Measurements from ENCODE around the gene NIT1.
A peak's percentile ranks its signal among the peaks of the same experiment; 100 is the strongest.

Gene NIT1

GRCh38 chr1:161153682-161154337 is 35.9 kb downstream of the NIT1 start, which contains the start of gene UFC1:
Gene UFC1, plus strand, starts transcription at chr1:161153978. Its CDS starts 20 bp downstream, at chr1:161153998.
- peak; percentile 71 for DNase-seq (ENCODE audit: low read depth)

GRCh38 chr1:161157867-161158266 is 40.0 kb downstream of the NIT1 start:
- no peak for DNase-seq (ENCODE audit: low read depth)

GRCh38 chr1:161158316-161159010 is 40.6 kb downstream of the NIT1 start:
- DNase-seq (ENCODE audit: low read depth): no peak

GRCh38 chr1:161159087-161159912 is 41.4 kb downstream of the NIT1 start, which contains the start of gene USP21:
Gene USP21, plus strand, starts transcription at chr1:161159500. Its CDS starts 1,141 bp downstream, at chr1:161160641.
- peak; percentile 34 for DNase-seq (ENCODE audit: low read depth)

GRCh38 chr1:161159913-161160243 is 42.0 kb downstream of the NIT1 start:
- no peak for DNase-seq (ENCODE audit: low read depth)

- DNase-seq (ENCODE audit: low read depth): no peak
Observed at GRCh38 chr1:161160671-161161145, 42.8 kb downstream of the NIT1 start.

- DNase-seq (ENCODE audit: low read depth): no peak
Observed at GRCh38 chr1:161161652-161162051, 43.7 kb downstream of the NIT1 start.

GRCh38 chr1:161162052-161162451 is 44.1 kb downstream of the NIT1 start:
- no peak for DNase-seq (ENCODE audit: low read depth)

- no peak for DNase-seq (ENCODE audit: low read depth)
Observed at GRCh38 chr1:161162806-161163205, 44.9 kb downstream of the NIT1 start.

GRCh38 chr1:161163793-161164192 is 45.9 kb downstream of the NIT1 start:
- no peak for DNase-seq (ENCODE audit: low read depth)

- DNase-seq (ENCODE audit: low read depth): no peak
Observed at GRCh38 chr1:161164901-161165610, 47.2 kb downstream of the NIT1 start.

GRCh38 chr1:161165742-161166668 is 48.1 kb downstream of the NIT1 start, which contains the start of gene PPOX:
Gene PPOX, plus strand, starts transcription at chr1:161166426. Its CDS starts 422 bp downstream, at chr1:161166848.
- peak; percentile 94 for DNase-seq (ENCODE audit: low read depth)

GRCh38 chr1:161166669-161167548 is 49.0 kb downstream of the NIT1 start:
- DNase-seq (ENCODE audit: low read depth): no peak

GRCh38 chr1:161168906-161169305 is 51.0 kb downstream of the NIT1 start:
- DNase-seq (ENCODE audit: low read depth): no peak
